Measurements from ENCODE around the gene DICER1. TPM values are rescaled to one million over a fixed set of nuclear protein-coding genes. Genes with fewer than 3 reads are reported as not detected.

DICER1 gene
- total RNA-seq, 2 donors from 2014 or later = 50.5 to 54.2 TPM

GRCh38 chr14:95155045-95155444, 2.3 kb downstream of the DICER1 start:
- DNase-seq = no peak
- Mint-ChIP-seq H3K4me3 (peak overlapping the region; percentile 74 to 82), H3K9me3 (no peaks in the 10 kb centered on the region), H3K36me3 (ENCODE audit: insufficient read depth in 2 of 2) (no peaks in the 10 kb centered on the region), H3K27me3 (ENCODE audit: low read depth) (no peaks in the 10 kb centered on the region), H3K4me1 (ENCODE audit: low read depth) (peaks cover 65% of the 10 kb centered on the region), H3K27ac (peak overlapping the region; percentile 20)
- no peak for ATAC-seq (replicated peaks in 1 of 2)

- Mint-ChIP-seq H3K27me3 (ENCODE audit: low read depth) (no peaks in the 10 kb centered on the region), H3K4me1 (ENCODE audit: low read depth) (peaks cover 75% of the 10 kb centered on the region), H3K4me3 (peak overlapping the region; percentile 74 to 82), H3K9me3 (no peaks in the 10 kb centered on the region), H3K27ac (peak overlapping the region; percentile 20), H3K36me3 (ENCODE audit: insufficient read depth in 2 of 2) (no peaks in the 10 kb centered on the region)
- DNase-seq (no peak), ATAC-seq (replicated peaks in 1 of 2) (no peak)
Observed at GRCh38 chr14:95153866-95154265, 3.5 kb downstream of the DICER1 start.

GRCh38 chr14:95151561-95151960, 5.8 kb downstream of the DICER1 start:
- DNase-seq (no peak), ATAC-seq (replicated peaks in 1 of 2) (no peak)
- H3K27ac Mint-ChIP-seq = no peak overlapping the region
- peaks cover 83% of the 10 kb centered on the region for H3K4me1 Mint-ChIP-seq (ENCODE audit: low read depth)
- peaks cover 2 to 9% of the 10 kb centered on the region in 2 donors for H3K36me3 Mint-ChIP-seq (ENCODE audit: insufficient read depth in 2 of 2)
- H3K4me3 Mint-ChIP-seq = peak overlapping the region in 1 of 2 donors; percentile 55
- no peaks in the 10 kb centered on the region for H3K27me3 Mint-ChIP-seq (ENCODE audit: low read depth)
- H3K9me3 Mint-ChIP-seq = peaks cover 0 to 2% of the 10 kb centered on the region in 2 donors

- DNase-seq (no peak), ATAC-seq (replicated peaks in 1 of 2) (peak; percentile 28 to 41)
- Mint-ChIP-seq H3K4me1 (ENCODE audit: low read depth) (peaks cover 90% of the 10 kb centered on the region), H3K27ac (no peak overlapping the region), H3K9me3 (peaks cover 0 to 2% of the 10 kb centered on the region in 2 donors), H3K27me3 (ENCODE audit: low read depth) (no peaks in the 10 kb centered on the region), H3K4me3 (peak overlapping the region in 1 of 2 donors; percentile 43), H3K36me3 (ENCODE audit: insufficient read depth in 2 of 2) (peaks cover 4 to 14% of the 10 kb centered on the region in 2 donors)
Observed at GRCh38 chr14:95150910-95151309, 6.4 kb downstream of the DICER1 start.

- Mint-ChIP-seq H3K36me3 (ENCODE audit: insufficient read depth in 2 of 2) (peaks cover 11 to 22% of the 10 kb centered on the region in 2 donors), H3K4me3 (no peak overlapping the region), H3K4me1 (ENCODE audit: low read depth) (peaks cover 86% of the 10 kb centered on the region), H3K9me3 (peaks cover 2 to 5% of the 10 kb centered on the region in 2 donors), H3K27ac (no peak overlapping the region), H3K27me3 (ENCODE audit: low read depth) (no peaks in the 10 kb centered on the region)
- no peak for DNase-seq
- ATAC-seq (replicated peaks in 1 of 2) = no peak
Observed at GRCh38 chr14:95149441-95149840, 7.9 kb downstream of the DICER1 start.

- Mint-ChIP-seq H3K9me3 (peaks cover 2 to 5% of the 10 kb centered on the region in 2 donors), H3K27me3 (ENCODE audit: low read depth) (no peaks in the 10 kb centered on the region)
Observed at GRCh38 chr14:95147597-95147996, 9.7 kb downstream of the DICER1 start.

GRCh38 chr14:95146079-95146771, 11.1 kb downstream of the DICER1 start:
- no peak overlapping the region for H3K4me3 Mint-ChIP-seq
- H3K27me3 Mint-ChIP-seq (ENCODE audit: low read depth) = no peaks in the 10 kb centered on the region
- DNase-seq (no peak), ATAC-seq (replicated peaks in 1 of 2) (no peak)
- peaks cover 11 to 22% of the 10 kb centered on the region in 2 donors for H3K36me3 Mint-ChIP-seq (ENCODE audit: insufficient read depth in 2 of 2)
- H3K9me3 Mint-ChIP-seq = peaks cover 2 to 5% of the 10 kb centered on the region in 2 donors
- peak overlapping the region; percentile 74 for H3K27ac Mint-ChIP-seq
- peaks cover 73% of the 10 kb centered on the region for H3K4me1 Mint-ChIP-seq (ENCODE audit: low read depth)

More at GRCh38 chr14:95147597-95147996, 9.7 kb downstream of the DICER1 start:
- DNase-seq (no peak), ATAC-seq (replicated peaks in 1 of 2) (no peak)
- Mint-ChIP-seq H3K36me3 (ENCODE audit: insufficient read depth in 2 of 2) (peaks cover 11 to 22% of the 10 kb centered on the region in 2 donors), H3K27ac (no peak overlapping the region), H3K4me1 (ENCODE audit: low read depth) (peaks cover 77% of the 10 kb centered on the region), H3K4me3 (no peak overlapping the region)

- Mint-ChIP-seq H3K36me3 (ENCODE audit: insufficient read depth in 2 of 2) (peaks cover 11 to 22% of the 10 kb centered on the region in 2 donors), H3K9me3 (peaks cover 2 to 5% of the 10 kb centered on the region in 2 donors), H3K27ac (peak overlapping the region; percentile 45), H3K4me3 (peak overlapping the region in 1 of 2 donors; percentile 23), H3K4me1 (ENCODE audit: low read depth) (peaks cover 71% of the 10 kb centered on the region), H3K27me3 (ENCODE audit: low read depth) (no peaks in the 10 kb centered on the region)
- no peak for DNase-seq
- no peak for ATAC-seq (replicated peaks in 1 of 2)
Observed at GRCh38 chr14:95144849-95145248, 12.5 kb downstream of the DICER1 start.

- ATAC-seq (replicated peaks in 1 of 2) (no peak), DNase-seq (no peak)
- Mint-ChIP-seq H3K36me3 (ENCODE audit: insufficient read depth in 2 of 2) (peaks cover 11 to 22% of the 10 kb centered on the region in 2 donors), H3K27ac (peak overlapping the region; percentile 79), H3K4me1 (ENCODE audit: low read depth) (peaks cover 72% of the 10 kb centered on the region), H3K27me3 (ENCODE audit: low read depth) (no peaks in the 10 kb centered on the region), H3K4me3 (peak overlapping the region; percentile 32 to 47), H3K9me3 (peaks cover 2 to 5% of the 10 kb centered on the region in 2 donors)
Observed at GRCh38 chr14:95143808-95144620, 13.3 kb downstream of the DICER1 start.

GRCh38 chr14:95142208-95142607, 15.1 kb downstream of the DICER1 start:
- Mint-ChIP-seq H3K27me3 (ENCODE audit: low read depth) (no peaks in the 10 kb centered on the region), H3K27ac (peak overlapping the region; percentile 52), H3K4me1 (ENCODE audit: low read depth) (peaks cover 67% of the 10 kb centered on the region), H3K9me3 (peaks cover 2 to 5% of the 10 kb centered on the region in 2 donors), H3K36me3 (ENCODE audit: insufficient read depth in 2 of 2) (peaks cover 11 to 17% of the 10 kb centered on the region in 2 donors), H3K4me3 (no peak overlapping the region)
- ATAC-seq (replicated peaks in 1 of 2) (no peak), DNase-seq (no peak)

- DNase-seq (no peak), ATAC-seq (replicated peaks in 1 of 2) (no peak)
- Mint-ChIP-seq H3K4me1 (ENCODE audit: low read depth) (peaks cover 71% of the 10 kb centered on the region), H3K27me3 (ENCODE audit: low read depth) (no peaks in the 10 kb centered on the region), H3K4me3 (no peak overlapping the region), H3K27ac (no peak overlapping the region), H3K36me3 (ENCODE audit: insufficient read depth in 2 of 2) (peaks cover 10 to 13% of the 10 kb centered on the region in 2 donors), H3K9me3 (peaks cover under 1 to 5% of the 10 kb centered on the region in 2 donors)
Observed at GRCh38 chr14:95141684-95142083, 15.6 kb downstream of the DICER1 start.

- ATAC-seq (replicated peaks in 1 of 2) (peak; percentile 67 to 86), DNase-seq (no peak)
- Mint-ChIP-seq H3K4me1 (ENCODE audit: low read depth) (peaks cover 63% of the 10 kb centered on the region), H3K36me3 (ENCODE audit: insufficient read depth in 2 of 2) (peaks cover 6% of the 10 kb centered on the region in 2 donors), H3K27ac (peak overlapping the region; percentile 98), H3K9me3 (peaks cover 0 to 5% of the 10 kb centered on the region in 2 donors), H3K4me3 (peak overlapping the region in 1 of 2 donors; percentile 60), H3K27me3 (ENCODE audit: low read depth) (no peaks in the 10 kb centered on the region)
Observed at GRCh38 chr14:95140060-95140858, 17.1 kb downstream of the DICER1 start.

Measured in activated T-cell treated with anti-CD3 and anti-CD28 coated beads, Interleukin-2, amount 50 U/mL, for 72 hours (primary cell).